Left renal cortex interstitium (tissue), 4 donors: ENCODE results near the gene NMT1. TPM values are rescaled to one million over a fixed set of nuclear protein-coding genes. Genes with fewer than 3 reads are reported as not detected.

Source experiments
- DNase-seq, 4 donors: peaks; one replicate each; pipeline ENCODE4 v3.0.0-alpha.2; 2013; ENCODE audit warnings: low read depth in 4 of 4, low spot score in 2 of 4, missing footprints in 1 of 4
- polyA plus RNA-seq, 4 donors: library from polyadenylated mRNA; unstranded; fragments of 120-200 nt; gene quantifications; one replicate each; pipeline ENCODE4 v1.2.1, GENCODE V29; 2013; ENCODE audit not compliant: insufficient read length in 4 of 4

Gene NMT1
- polyA plus RNA-seq, 4 donors, result 70.3 to 95.5 (median 74.2) TPM

GRCh38 chr17:45102856-45103255, 41.7 kb downstream of the NMT1 start:
- no peak for DNase-seq

GRCh38 chr17:45103269-45103795, 42.2 kb downstream of the NMT1 start:
- DNase-seq, result no peak

GRCh38 chr17:45104029-45104428, 42.9 kb downstream of the NMT1 start:
- no peak for DNase-seq

- no peak for DNase-seq
These were observed 43.4 kb downstream of the NMT1 start for GRCh38 chr17:45104497-45104896.

- no peak for DNase-seq
These were observed 43.9 kb downstream of the NMT1 start for GRCh38 chr17:45104907-45105624.

- DNase-seq, result no peak
These were observed 45.0 kb downstream of the NMT1 start for GRCh38 chr17:45106096-45106495.

- no peak for DNase-seq
These were observed 45.5 kb downstream of the NMT1 start for GRCh38 chr17:45106582-45106981.

- DNase-seq, result no peak
These were observed 46.3 kb downstream of the NMT1 start for GRCh38 chr17:45107293-45108010.

- no peak for DNase-seq
These were observed 46.9 kb downstream of the NMT1 start for GRCh38 chr17:45108051-45108450.

GRCh38 chr17:45108595-45109521, 47.7 kb downstream of the NMT1 start:
- DNase-seq, result no peak

- no peak for DNase-seq
These were observed 49.8 kb downstream of the NMT1 start for GRCh38 chr17:45110676-45111611.

- DNase-seq, result no peak
These were observed 50.7 kb downstream of the NMT1 start for GRCh38 chr17:45111850-45112249.

- DNase-seq, result no peak
These were observed 51.7 kb downstream of the NMT1 start for GRCh38 chr17:45112559-45113423.

GRCh38 chr17:45113424-45113754, 52.3 kb downstream of the NMT1 start:
- no peak for DNase-seq

GRCh38 chr17:45114117-45114932, 53.2 kb downstream of the NMT1 start:
- no peak for DNase-seq

- DNase-seq, result no peak
These were observed 54.0 kb downstream of the NMT1 start for GRCh38 chr17:45115015-45115625.

GRCh38 chr17:45115871-45116270, 54.8 kb downstream of the NMT1 start:
- no peak for DNase-seq
